GM15510 (cell line): ENCODE results near the gene ATRIP.

Experiments
- POLR2A ChIP-seq: IDR thresholded peaks from 3 replicates; pipeline ENCODE4 v1.6.1; 2011; ENCODE audit warnings: borderline replicate concordance; ENCODE audit not compliant: insufficient read length; ENCODE audit errors: extremely low read depth

Gene ATRIP

GRCh38 chr3:48465531-48466378, 19.2 kb downstream of the ATRIP start:
- peak; percentile 98 for TF ChIP-seq POLR2A

GRCh38 chr3:48466386-48467109, 20.0 kb downstream of the ATRIP start:
- no peak for TF ChIP-seq POLR2A

- TF ChIP-seq POLR2A, result no peak
Observed at GRCh38 chr3:48467110-48467454, 20.5 kb downstream of the ATRIP start.

GRCh38 chr3:48467473-48468267, 21.1 kb downstream of the ATRIP start:
- TF ChIP-seq POLR2A, result no peak

GRCh38 chr3:48468329-48468731, 21.8 kb downstream of the ATRIP start:
- TF ChIP-seq POLR2A, result no peak

- TF ChIP-seq POLR2A, result no peak
Observed at GRCh38 chr3:48469046-48469915, 22.7 kb downstream of the ATRIP start.

- TF ChIP-seq POLR2A, result peak; percentile 25
Observed at GRCh38 chr3:48470286-48470685, 23.7 kb downstream of the ATRIP start.

GRCh38 chr3:48472673-48472922, 26.1 kb downstream of the ATRIP start:
- no peak for TF ChIP-seq POLR2A

- peak; percentile 79 for TF ChIP-seq POLR2A
Observed at GRCh38 chr3:48472923-48473616, 26.5 kb downstream of the ATRIP start.

GRCh38 chr3:48473617-48473952, 27.0 kb downstream of the ATRIP start:
- no peak for TF ChIP-seq POLR2A

- no peak for TF ChIP-seq POLR2A
Observed at GRCh38 chr3:48474619-48475018, 28.1 kb downstream of the ATRIP start.

GRCh38 chr3:48475188-48475587, 28.7 kb downstream of the ATRIP start:
- TF ChIP-seq POLR2A, result no peak

GRCh38 chr3:48476426-48477053, 30.0 kb downstream of the ATRIP start:
- TF ChIP-seq POLR2A, result no peak
